Stimulated activated CD8-positive, alpha-beta memory T cell treated with anti-CD3 and anti-CD28 coated beads, Interleukin-7, amount 100 ng/mL, for 4 hours (primary cell): ENCODE measurements around the gene ENOX1.

Source experiments
- DNase-seq, 2 donors: peaks; one replicate each; pipeline ENCODE4 v3.0.0-alpha.2; 2020; ENCODE audit warnings: low read depth in 2 of 2

ENOX1 gene

GRCh38 chr13:43487461-43487860, 299.3 kb downstream of the ENOX1 start:
- DNase-seq: no peak

GRCh38 chr13:43484432-43485225, 302.1 kb downstream of the ENOX1 start:
- DNase-seq: no peak

- DNase-seq: no peak
Observed at GRCh38 chr13:43483930-43484329, 302.8 kb downstream of the ENOX1 start.

- DNase-seq: no peak
Observed at GRCh38 chr13:43482641-43483040, 304.1 kb downstream of the ENOX1 start.

GRCh38 chr13:43482026-43482425, 304.7 kb downstream of the ENOX1 start:
- no peak for DNase-seq

- no peak for DNase-seq
Observed at GRCh38 chr13:43478902-43479301, 307.9 kb downstream of the ENOX1 start.

GRCh38 chr13:43478211-43478610, 308.6 kb downstream of the ENOX1 start:
- no peak for DNase-seq

GRCh38 chr13:43475140-43475539, 311.6 kb downstream of the ENOX1 start:
- DNase-seq: no peak

GRCh38 chr13:43473437-43473836, 313.3 kb downstream of the ENOX1 start:
- no peak for DNase-seq

- no peak for DNase-seq
Observed at GRCh38 chr13:43472980-43473379, 313.8 kb downstream of the ENOX1 start.

- no peak for DNase-seq
Observed at GRCh38 chr13:43472339-43472738, 314.4 kb downstream of the ENOX1 start.

- DNase-seq: no peak
Observed at GRCh38 chr13:43470610-43471009, 316.2 kb downstream of the ENOX1 start.

GRCh38 chr13:43469791-43470190, 317.0 kb downstream of the ENOX1 start:
- no peak for DNase-seq

GRCh38 chr13:43464578-43465264, 322.1 kb downstream of the ENOX1 start:
- DNase-seq: no peak

- no peak for DNase-seq
Observed at GRCh38 chr13:43448605-43449336, 338.0 kb downstream of the ENOX1 start.

- DNase-seq: no peak
Observed at GRCh38 chr13:43446126-43446525, 340.6 kb downstream of the ENOX1 start.

GRCh38 chr13:43445668-43446067, 341.1 kb downstream of the ENOX1 start:
- no peak for DNase-seq

- no peak for DNase-seq
Observed at GRCh38 chr13:43444081-43444480, 342.7 kb downstream of the ENOX1 start.

GRCh38 chr13:43441899-43442499, 344.8 kb downstream of the ENOX1 start:
- no peak for DNase-seq

GRCh38 chr13:43441464-43441863, 345.3 kb downstream of the ENOX1 start:
- no peak for DNase-seq

- DNase-seq: no peak
Observed at GRCh38 chr13:43434191-43434590, 352.6 kb downstream of the ENOX1 start.

- DNase-seq: no peak
Observed at GRCh38 chr13:43433691-43434141, 353.1 kb downstream of the ENOX1 start.
